HepG2 (cell line): ENCODE data around the gene KCTD13. TPM values are rescaled to one million over a fixed set of nuclear protein-coding genes. Genes with fewer than 3 reads are reported as not detected.
A peak's percentile ranks its signal among the peaks of the same experiment; 100 is the strongest.

Experiments used
- FOXC1 ChIP-seq: sonication (generic); formaldehyde crosslinking; IDR thresholded peaks from 2 replicates; pipeline ENCODE4 v1.8.0; 2022; ENCODE audit warnings: mild to moderate bottlenecking, missing genetic modification reagents, borderline replicate concordance
- GTF3A ChIP-seq: sonication (generic); formaldehyde crosslinking; conservative IDR thresholded peaks from 2 replicates; pipeline ENCODE4 v1.4.0; 2020; ENCODE audit warnings: mild to moderate bottlenecking, missing genetic modification reagents
- KLF12 ChIP-seq: sonication (generic); formaldehyde crosslinking; IDR thresholded peaks from 2 replicates; pipeline ENCODE4 v1.4.0; 2020; ENCODE audit warnings: missing genetic modification reagents, borderline replicate concordance
- NFE2 ChIP-seq: sonication (generic); formaldehyde crosslinking; IDR thresholded peaks from 2 replicates; pipeline ENCODE4 v1.4.0; 2020; ENCODE audit warnings: missing genetic modification reagents
- NR2F2 ChIP-seq: IDR thresholded peaks from 2 replicates; pipeline ENCODE4 v1.6.1; 2012; ENCODE audit warnings: low read depth, inconsistent platforms, borderline replicate concordance
- POGZ ChIP-seq: sonication (generic); formaldehyde crosslinking; IDR thresholded peaks from 2 replicates; pipeline ENCODE4 v1.4.0; 2020; ENCODE audit warnings: mild to moderate bottlenecking, missing genetic modification reagents
- RARG ChIP-seq: sonication (generic); formaldehyde crosslinking; IDR thresholded peaks from 2 replicates; pipeline ENCODE4 v1.4.0; 2020; ENCODE audit warnings: low read depth, mild to moderate bottlenecking, missing genetic modification reagents
- SPEN ChIP-seq: sonication (generic); formaldehyde crosslinking; IDR thresholded peaks from 2 replicates; pipeline ENCODE4 v1.5.1; 2020; ENCODE audit warnings: low read depth, mild to moderate bottlenecking, missing genetic modification reagents
- ZNF143 ChIP-seq: sonication (generic); formaldehyde crosslinking; IDR thresholded peaks from 2 replicates; pipeline ENCODE4 v1.4.0; 2020; ENCODE audit warnings: missing genetic modification reagents
- polyA plus RNA-seq, 8 experiments: library from polyadenylated mRNA; depleted of rRNA in 3 of 8; stranded (reverse) in 7 of 8; unstranded in 1 of 8; fragments of >200 nt; fragmentation: Illumina TruSeq in 4 of 8; extraction: Trizol in 4 of 8; gene quantifications; 2 replicates each; pipeline versions ENCODE4 v1.2.1 to v1.2.3, GENCODE V29; 2011 to 2016; ENCODE audit warnings: low read depth in 4 of 8, missing spikeins in 1 of 8, mixed read lengths in 1 of 8; ENCODE audit not compliant: insufficient read depth in 1 of 8
- total RNA-seq, 5 experiments: library from RNA; depleted of rRNA; stranded (reverse); fragments of >200 nt; fragmentation: Illumina TruSeq; extraction: Trizol; gene quantifications; 2 replicates each; pipeline ENCODE4 v1.2.3, GENCODE V29; 2016; ENCODE audit warnings: low read depth in 1 of 5
- TF ChIP-seq, protein P1 (sequence below): fragments of 450-650 bp; IDR thresholded peaks from 2 replicates; pipeline ENCODE4 v1.6.1; 2017; ENCODE audit warnings: mild to moderate bottlenecking
- TF ChIP-seq, protein P2 (sequence below): sonication (generic); formaldehyde crosslinking; IDR thresholded peaks from 2 replicates; pipeline ENCODE4 v1.5.1; 2020; ENCODE audit warnings: missing genetic modification reagents, mild to moderate bottlenecking, borderline replicate concordance
- TF ChIP-seq, protein P3 (sequence below): IDR thresholded peaks from 2 replicates; pipeline ENCODE4 v1.6.1; 2012; ENCODE audit warnings: low read length, improper control_type of control experiment
- TF ChIP-seq, protein P4 (sequence below): sonication (generic); formaldehyde crosslinking; IDR thresholded peaks from 2 replicates; pipeline ENCODE4 v1.4.0; 2020; ENCODE audit warnings: missing genetic modification reagents
- TF ChIP-seq, protein P5 (sequence below): sonication (generic); formaldehyde crosslinking; IDR thresholded peaks from 2 replicates; pipeline ENCODE4 v1.4.0; 2020; ENCODE audit warnings: low read depth, mild to moderate bottlenecking, missing genetic modification reagents
- TF ChIP-seq, protein P6 (sequence below): sonication (generic); formaldehyde crosslinking; IDR thresholded peaks from 2 replicates; pipeline ENCODE4 v1.4.0; 2020; ENCODE audit warnings: missing genetic modification reagents

KCTD13 gene
- total and polyA plus RNA-seq, 2 of the 13 experiments (the other 11 are each of a cell fraction or from before 2014, with no cell fraction given), result 6.3 to 14.7 TPM

DNA sequence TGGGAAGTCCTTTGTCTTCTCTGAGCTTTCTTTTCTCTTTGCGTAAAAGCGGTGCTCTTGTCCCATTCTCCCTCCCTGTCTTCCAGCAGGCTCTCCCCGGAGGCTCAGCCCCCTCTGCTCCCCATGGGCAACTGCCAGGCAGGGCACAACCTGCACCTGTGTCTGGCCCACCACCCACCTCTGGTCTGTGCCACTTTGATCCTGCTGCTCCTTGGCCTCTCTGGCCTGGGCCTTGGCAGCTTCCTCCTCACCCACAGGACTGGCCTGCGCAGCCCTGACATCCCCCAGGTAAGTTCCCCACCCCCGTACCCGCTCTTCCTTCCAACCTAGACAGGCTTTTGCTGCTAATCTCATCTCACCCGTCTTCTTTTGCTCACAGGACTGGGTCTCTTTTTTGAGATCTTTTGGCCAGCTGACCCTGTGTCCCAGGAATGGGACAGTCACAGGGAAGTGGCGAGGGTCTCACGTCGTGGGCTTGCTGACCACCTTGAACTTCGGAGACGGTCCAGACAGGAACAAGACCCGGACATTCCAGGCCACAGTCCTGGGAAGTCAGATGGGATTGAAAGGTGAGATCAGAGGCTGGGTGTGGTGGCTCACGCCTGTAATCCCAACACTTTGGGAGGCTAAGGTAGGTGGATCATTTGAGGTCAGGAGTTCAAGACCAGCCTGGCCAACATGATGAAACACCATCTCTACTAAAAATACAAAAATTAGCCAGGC, 37.2 kb upstream of the KCTD13 start (continued):
- TF ChIP-seq ZNF143 (CRISPR knock-in tag) (0 out of 2 replicates have a peak, but pooled peaks have one; percentile 16), NR2F2 (no peak), POGZ (CRISPR knock-in tag) (no peak), GTF3A (CRISPR knock-in tag) (no peak), NFE2 (CRISPR knock-in tag) (no peak), FOXC1 (CRISPR knock-in tag) (0 out of 2 replicates have a peak, but pooled peaks have one; percentile 23), KLF12 (CRISPR knock-in tag) (no peak), RARG (no peak), SPEN (CRISPR knock-in tag) (no peak; the same call in 1 of the 2 replicates)
- TF ChIP-seq, protein P1, sequence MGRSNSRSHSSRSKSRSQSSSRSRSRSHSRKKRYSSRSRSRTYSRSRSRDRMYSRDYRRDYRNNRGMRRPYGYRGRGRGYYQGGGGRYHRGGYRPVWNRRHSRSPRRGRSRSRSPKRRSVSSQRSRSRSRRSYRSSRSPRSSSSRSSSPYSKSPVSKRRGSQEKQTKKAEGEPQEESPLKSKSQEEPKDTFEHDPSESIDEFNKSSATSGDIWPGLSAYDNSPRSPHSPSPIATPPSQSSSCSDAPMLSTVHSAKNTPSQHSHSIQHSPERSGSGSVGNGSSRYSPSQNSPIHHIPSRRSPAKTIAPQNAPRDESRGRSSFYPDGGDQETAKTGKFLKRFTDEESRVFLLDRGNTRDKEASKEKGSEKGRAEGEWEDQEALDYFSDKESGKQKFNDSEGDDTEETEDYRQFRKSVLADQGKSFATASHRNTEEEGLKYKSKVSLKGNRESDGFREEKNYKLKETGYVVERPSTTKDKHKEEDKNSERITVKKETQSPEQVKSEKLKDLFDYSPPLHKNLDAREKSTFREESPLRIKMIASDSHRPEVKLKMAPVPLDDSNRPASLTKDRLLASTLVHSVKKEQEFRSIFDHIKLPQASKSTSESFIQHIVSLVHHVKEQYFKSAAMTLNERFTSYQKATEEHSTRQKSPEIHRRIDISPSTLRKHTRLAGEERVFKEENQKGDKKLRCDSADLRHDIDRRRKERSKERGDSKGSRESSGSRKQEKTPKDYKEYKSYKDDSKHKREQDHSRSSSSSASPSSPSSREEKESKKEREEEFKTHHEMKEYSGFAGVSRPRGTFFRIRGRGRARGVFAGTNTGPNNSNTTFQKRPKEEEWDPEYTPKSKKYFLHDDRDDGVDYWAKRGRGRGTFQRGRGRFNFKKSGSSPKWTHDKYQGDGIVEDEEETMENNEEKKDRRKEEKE, result no peak
- TF ChIP-seq, protein P2, sequence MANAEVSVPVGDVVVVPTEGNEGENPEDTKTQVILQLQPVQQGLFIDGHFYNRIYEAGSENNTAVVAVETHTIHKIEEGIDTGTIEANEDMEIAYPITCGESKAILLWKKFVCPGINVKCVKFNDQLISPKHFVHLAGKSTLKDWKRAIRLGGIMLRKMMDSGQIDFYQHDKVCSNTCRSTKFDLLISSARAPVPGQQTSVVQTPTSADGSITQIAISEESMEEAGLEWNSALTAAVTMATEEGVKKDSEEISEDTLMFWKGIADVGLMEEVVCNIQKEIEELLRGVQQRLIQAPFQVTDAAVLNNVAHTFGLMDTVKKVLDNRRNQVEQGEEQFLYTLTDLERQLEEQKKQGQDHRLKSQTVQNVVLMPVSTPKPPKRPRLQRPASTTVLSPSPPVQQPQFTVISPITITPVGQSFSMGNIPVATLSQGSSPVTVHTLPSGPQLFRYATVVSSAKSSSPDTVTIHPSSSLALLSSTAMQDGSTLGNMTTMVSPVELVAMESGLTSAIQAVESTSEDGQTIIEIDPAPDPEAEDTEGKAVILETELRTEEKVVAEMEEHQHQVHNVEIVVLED (CRISPR knock-in tag), result no peak
- TF ChIP-seq, protein P3, sequence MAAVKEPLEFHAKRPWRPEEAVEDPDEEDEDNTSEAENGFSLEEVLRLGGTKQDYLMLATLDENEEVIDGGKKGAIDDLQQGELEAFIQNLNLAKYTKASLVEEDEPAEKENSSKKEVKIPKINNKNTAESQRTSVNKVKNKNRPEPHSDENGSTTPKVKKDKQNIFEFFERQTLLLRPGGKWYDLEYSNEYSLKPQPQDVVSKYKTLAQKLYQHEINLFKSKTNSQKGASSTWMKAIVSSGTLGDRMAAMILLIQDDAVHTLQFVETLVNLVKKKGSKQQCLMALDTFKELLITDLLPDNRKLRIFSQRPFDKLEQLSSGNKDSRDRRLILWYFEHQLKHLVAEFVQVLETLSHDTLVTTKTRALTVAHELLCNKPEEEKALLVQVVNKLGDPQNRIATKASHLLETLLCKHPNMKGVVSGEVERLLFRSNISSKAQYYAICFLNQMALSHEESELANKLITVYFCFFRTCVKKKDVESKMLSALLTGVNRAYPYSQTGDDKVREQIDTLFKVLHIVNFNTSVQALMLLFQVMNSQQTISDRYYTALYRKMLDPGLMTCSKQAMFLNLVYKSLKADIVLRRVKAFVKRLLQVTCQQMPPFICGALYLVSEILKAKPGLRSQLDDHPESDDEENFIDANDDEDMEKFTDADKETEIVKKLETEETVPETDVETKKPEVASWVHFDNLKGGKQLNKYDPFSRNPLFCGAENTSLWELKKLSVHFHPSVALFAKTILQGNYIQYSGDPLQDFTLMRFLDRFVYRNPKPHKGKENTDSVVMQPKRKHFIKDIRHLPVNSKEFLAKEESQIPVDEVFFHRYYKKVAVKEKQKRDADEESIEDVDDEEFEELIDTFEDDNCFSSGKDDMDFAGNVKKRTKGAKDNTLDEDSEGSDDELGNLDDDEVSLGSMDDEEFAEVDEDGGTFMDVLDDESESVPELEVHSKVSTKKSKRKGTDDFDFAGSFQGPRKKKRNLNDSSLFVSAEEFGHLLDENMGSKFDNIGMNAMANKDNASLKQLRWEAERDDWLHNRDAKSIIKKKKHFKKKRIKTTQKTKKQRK, result no peak
- TF ChIP-seq, protein P4, sequence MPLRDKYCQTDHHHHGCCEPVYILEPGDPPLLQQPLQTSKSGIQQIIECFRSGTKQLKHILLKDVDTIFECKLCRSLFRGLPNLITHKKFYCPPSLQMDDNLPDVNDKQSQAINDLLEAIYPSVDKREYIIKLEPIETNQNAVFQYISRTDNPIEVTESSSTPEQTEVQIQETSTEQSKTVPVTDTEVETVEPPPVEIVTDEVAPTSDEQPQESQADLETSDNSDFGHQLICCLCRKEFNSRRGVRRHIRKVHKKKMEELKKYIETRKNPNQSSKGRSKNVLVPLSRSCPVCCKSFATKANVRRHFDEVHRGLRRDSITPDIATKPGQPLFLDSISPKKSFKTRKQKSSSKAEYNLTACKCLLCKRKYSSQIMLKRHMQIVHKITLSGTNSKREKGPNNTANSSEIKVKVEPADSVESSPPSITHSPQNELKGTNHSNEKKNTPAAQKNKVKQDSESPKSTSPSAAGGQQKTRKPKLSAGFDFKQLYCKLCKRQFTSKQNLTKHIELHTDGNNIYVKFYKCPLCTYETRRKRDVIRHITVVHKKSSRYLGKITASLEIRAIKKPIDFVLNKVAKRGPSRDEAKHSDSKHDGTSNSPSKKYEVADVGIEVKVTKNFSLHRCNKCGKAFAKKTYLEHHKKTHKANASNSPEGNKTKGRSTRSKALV (CRISPR knock-in tag), result no peak
- TF ChIP-seq, protein P5, sequence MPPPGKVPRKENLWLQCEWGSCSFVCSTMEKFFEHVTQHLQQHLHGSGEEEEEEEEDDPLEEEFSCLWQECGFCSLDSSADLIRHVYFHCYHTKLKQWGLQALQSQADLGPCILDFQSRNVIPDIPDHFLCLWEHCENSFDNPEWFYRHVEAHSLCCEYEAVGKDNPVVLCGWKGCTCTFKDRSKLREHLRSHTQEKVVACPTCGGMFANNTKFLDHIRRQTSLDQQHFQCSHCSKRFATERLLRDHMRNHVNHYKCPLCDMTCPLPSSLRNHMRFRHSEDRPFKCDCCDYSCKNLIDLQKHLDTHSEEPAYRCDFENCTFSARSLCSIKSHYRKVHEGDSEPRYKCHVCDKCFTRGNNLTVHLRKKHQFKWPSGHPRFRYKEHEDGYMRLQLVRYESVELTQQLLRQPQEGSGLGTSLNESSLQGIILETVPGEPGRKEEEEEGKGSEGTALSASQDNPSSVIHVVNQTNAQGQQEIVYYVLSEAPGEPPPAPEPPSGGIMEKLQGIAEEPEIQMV (CRISPR knock-in tag), result no peak
- TF ChIP-seq, protein P6, sequence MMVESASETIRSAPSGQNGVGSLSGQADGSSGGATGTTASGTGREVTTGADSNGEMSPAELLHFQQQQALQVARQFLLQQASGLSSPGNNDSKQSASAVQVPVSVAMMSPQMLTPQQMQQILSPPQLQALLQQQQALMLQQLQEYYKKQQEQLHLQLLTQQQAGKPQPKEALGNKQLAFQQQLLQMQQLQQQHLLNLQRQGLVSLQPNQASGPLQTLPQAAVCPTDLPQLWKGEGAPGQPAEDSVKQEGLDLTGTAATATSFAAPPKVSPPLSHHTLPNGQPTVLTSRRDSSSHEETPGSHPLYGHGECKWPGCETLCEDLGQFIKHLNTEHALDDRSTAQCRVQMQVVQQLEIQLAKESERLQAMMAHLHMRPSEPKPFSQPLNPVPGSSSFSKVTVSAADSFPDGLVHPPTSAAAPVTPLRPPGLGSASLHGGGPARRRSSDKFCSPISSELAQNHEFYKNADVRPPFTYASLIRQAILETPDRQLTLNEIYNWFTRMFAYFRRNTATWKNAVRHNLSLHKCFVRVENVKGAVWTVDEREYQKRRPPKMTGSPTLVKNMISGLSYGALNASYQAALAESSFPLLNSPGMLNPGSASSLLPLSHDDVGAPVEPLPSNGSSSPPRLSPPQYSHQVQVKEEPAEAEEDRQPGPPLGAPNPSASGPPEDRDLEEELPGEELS (CRISPR knock-in tag), result no peak
